ENCODE measurements around the gene CYP2C9. TPM values are rescaled to one million over a fixed set of nuclear protein-coding genes. Genes with fewer than 3 reads are reported as not detected.

The CYP2C9 gene
- total and polyA plus RNA-seq, 2 donors from 2014 or later: 2.4 to 2.9 TPM

DNA sequence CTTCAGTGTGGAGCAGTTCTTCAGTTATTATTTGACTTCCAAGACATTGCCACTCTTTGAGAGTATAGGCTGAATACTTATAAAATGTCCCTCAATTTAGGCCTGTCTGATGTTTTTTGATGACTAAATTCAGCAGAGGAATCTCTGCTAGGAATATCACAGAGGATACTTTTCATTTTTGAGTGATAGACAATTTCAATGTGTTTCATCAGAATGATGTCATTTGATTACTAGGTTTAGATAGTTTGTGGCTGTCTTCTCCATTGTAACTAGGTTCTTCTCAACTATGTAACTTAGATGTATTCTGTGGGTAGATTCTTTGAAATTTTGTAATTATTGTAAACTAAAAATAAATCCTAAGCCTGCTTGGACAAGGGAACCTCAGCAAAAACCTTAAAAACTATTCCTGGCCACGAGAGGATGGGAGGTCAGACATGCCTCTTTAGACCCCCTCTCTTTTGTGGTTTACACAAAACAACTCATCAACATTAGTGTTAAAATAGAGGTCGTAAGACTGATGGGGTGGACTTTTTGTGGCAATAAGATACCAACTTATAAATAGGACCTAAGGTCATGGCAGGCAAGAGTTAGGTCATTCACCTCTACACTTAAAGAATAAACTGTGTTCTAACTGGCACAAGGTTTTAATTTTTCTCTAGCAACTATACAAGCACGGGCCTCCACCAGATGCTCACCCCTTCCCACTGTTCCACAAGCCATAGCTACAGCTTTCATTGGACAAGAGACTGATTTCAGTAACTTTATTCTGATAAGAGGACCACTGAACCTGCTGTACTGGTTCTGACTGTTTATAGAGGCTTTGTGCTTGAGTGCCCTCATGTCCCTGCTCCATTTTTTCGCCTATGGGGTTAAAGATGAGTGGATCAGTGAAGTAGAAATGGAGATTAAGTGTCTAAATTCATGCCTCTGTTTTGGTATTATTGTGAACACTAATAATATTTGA lies 97.2 kb downstream of the CYP2C9 start:
- no peaks in the 10 kb centered on the region for H3K4me1 ChIP-seq (ENCODE audit: control insufficient read depth in 2 of 3, insufficient read depth in 2 of 3, low read depth in 1 of 3, low read length in 3 of 3)
- no peaks in the 10 kb centered on the region for H3K36me3 ChIP-seq (ENCODE audit: control insufficient read depth in 2 of 3, insufficient read depth in 3 of 3, low read length in 3 of 3)
- H3K27me3 ChIP-seq (ENCODE audit: control insufficient read depth, insufficient read depth, low read length): no peaks in the 10 kb centered on the region
- H3K4me3 ChIP-seq (ENCODE audit: low read length in 3 of 3): no peak overlapping the region
- intact Hi-C loops (cut with DNase I): no loop called here
- H3K9me3 ChIP-seq (ENCODE audit: control insufficient read depth in 2 of 3, insufficient read depth in 1 of 3, low read length in 3 of 3): no peaks in the 10 kb centered on the region
- H3K9ac ChIP-seq (ENCODE audit: low read length in 3 of 3): no peak overlapping the region
- DNase-seq (peak in 1 of 5 donors; percentile 18), FAIRE-seq (no peak)
- TF ChIP-seq CTCF (IDR thresholded peaks at IDR 0.05; ENCODE audit: borderline replicate concordance, extremely low read depth, insufficient read depth): no peak
- no peak overlapping the region for H3K27ac ChIP-seq (ENCODE audit: low read depth in 2 of 2, low read length in 2 of 2)

DNA sequence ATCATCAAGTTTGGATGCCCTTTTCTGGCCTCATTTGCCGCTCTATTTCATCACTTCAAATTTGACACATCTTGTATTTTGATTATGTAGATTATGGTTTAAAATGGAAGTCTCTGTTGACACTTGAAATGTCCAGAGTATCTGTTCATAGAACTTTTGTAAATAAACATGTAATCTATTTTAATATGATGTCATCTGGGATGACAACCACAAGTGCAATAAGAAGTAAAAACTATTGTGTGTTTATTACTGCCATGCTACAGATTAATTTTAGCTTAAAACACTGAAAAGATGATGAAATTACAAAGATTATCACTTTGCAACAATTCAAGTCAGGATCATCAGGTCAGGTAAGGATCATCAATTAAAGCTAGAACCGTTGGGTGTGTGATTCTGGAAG lies 100.8 kb downstream of the CYP2C9 start:
- intact Hi-C loops (cut with DNase I): no loop called here
- H3K4me3 ChIP-seq (ENCODE audit: low read length in 3 of 3): no peak overlapping the region
- H3K27me3 ChIP-seq (ENCODE audit: control insufficient read depth, insufficient read depth, low read length): no peaks in the 10 kb centered on the region
- FAIRE-seq: no peak
- no peaks in the 10 kb centered on the region for H3K4me1 ChIP-seq (ENCODE audit: control insufficient read depth in 2 of 3, insufficient read depth in 2 of 3, low read depth in 1 of 3, low read length in 3 of 3)
- no peak overlapping the region for H3K9ac ChIP-seq (ENCODE audit: low read length in 3 of 3)
- no peak for TF ChIP-seq CTCF (IDR thresholded peaks at IDR 0.05; ENCODE audit: borderline replicate concordance, extremely low read depth, insufficient read depth)
- no peaks in the 10 kb centered on the region for H3K36me3 ChIP-seq (ENCODE audit: control insufficient read depth in 2 of 3, insufficient read depth in 3 of 3, low read length in 3 of 3)
- DNase-seq: no peak
- H3K9me3 ChIP-seq (ENCODE audit: control insufficient read depth in 2 of 3, insufficient read depth in 1 of 3, low read length in 3 of 3): no peaks in the 10 kb centered on the region
- H3K27ac ChIP-seq (ENCODE audit: low read depth in 2 of 2, low read length in 2 of 2): no peak overlapping the region

Other genes starting within 250 kb of the CYP2C9 start
- 0.28 TPM for gene CYP2C19, start 176.0 kb upstream of the CYP2C9 start, total RNA-seq
- gene CYP2C19, start 176.0 kb upstream of the CYP2C9 start, polyA plus RNA-seq (ENCODE audit: insufficient read depth, low read depth, low replicate concordance): not detected
- 1.4 TPM for gene CYP2C8, start 130.8 kb downstream of the CYP2C9 start, total RNA-seq
- 0.69 TPM for gene CYP2C8, start 130.8 kb downstream of the CYP2C9 start, polyA plus RNA-seq (ENCODE audit: insufficient read depth, low read depth, low replicate concordance)